Hepatocyte (in vitro differentiated cells): ENCODE results near the gene UBE2D4. TPM values are rescaled to one million over a fixed set of nuclear protein-coding genes. Genes with fewer than 3 reads are reported as not detected.
"Not testable (repeated sequence)": the region's sequence is repeated elsewhere in the genome, so short reads cannot be mapped to it uniquely, and the experiment has no call there.

Experiments
- DNase-seq: peaks from one replicate; pipeline ENCODE4 v3.0.0-alpha.2; 2016; ENCODE audit warnings: low spot score
- H2AFZ ChIP-seq: fragments of 200-600 bp; sonication (generic); 2 replicates; pipeline ENCODE4 v1.6.0; 2016; ENCODE audit warnings: antibody characterized with exemption, mild to moderate bottlenecking
- H3K27ac ChIP-seq: fragments of 200-600 bp; sonication (generic); 2 replicates; pipeline ENCODE4 v1.5.1; 2016; ENCODE audit warnings: mild to moderate bottlenecking
- H3K27me3 ChIP-seq: fragments of 200-600 bp; sonication (generic); 2 replicates; pipeline ENCODE4 v1.6.1; 2016
- H3K36me3 ChIP-seq: fragments of 200-600 bp; sonication (generic); replicated peaks from 2 replicates; pipeline ENCODE4 v1.5.1; 2016; ENCODE audit warnings: low read depth; ENCODE audit not compliant: insufficient read depth
- H3K4me1 ChIP-seq: fragments of 200-600 bp; sonication (generic); 2 replicates; pipeline ENCODE4 v1.5.1; 2016; ENCODE audit warnings: mild to moderate bottlenecking, moderate library complexity; ENCODE audit not compliant: insufficient read depth
- H3K4me2 ChIP-seq: fragments of 200-600 bp; sonication (generic); 2 replicates; pipeline ENCODE4 v1.6.0; 2016
- H3K4me3 ChIP-seq: fragments of 200-600 bp; sonication (generic); 2 replicates; pipeline ENCODE4 v1.5.1; 2016; ENCODE audit warnings: mild to moderate bottlenecking
- H3K79me2 ChIP-seq: fragments of 200-600 bp; sonication (generic); 2 replicates; pipeline ENCODE4 v1.6.0; 2017; ENCODE audit warnings: mild to moderate bottlenecking
- H3K9me2 ChIP-seq: fragments of 200-600 bp; sonication (generic); replicated peaks from 2 replicates; pipeline ENCODE4 v1.6.0; 2017; ENCODE audit warnings: mild to moderate bottlenecking; ENCODE audit not compliant: insufficient read depth
- H3K9me3 ChIP-seq: fragments of 200-600 bp; sonication (generic); 2 replicates; pipeline ENCODE4 v1.5.1; 2016; ENCODE audit warnings: low read depth, mild to moderate bottlenecking
- H4K20me1 ChIP-seq: fragments of 200-600 bp; sonication (generic); 2 replicates; pipeline ENCODE4 v1.6.0; 2016; ENCODE audit warnings: mild to moderate bottlenecking; ENCODE audit not compliant: insufficient read depth, poor library complexity, severe bottlenecking
- WGBS: methylation state at CpG from one replicate; pipeline ENCODE4 v1.1.6; 2016; ENCODE audit warnings: low lambda C conversion rate; ENCODE audit errors: missing lambda C conversion rate; 5-methylcytosine and 5-hydroxymethylcytosine counted together
- polyA plus RNA-seq: library from polyadenylated mRNA; unstranded; fragments of >200 nt; fragmentation: Nextera tagmentation; extraction: Ambion mirVana; gene quantifications from 2 replicates; pipeline ENCODE4 v1.2.1, GENCODE V29; 2016
- total RNA-seq: library from RNA; depleted of rRNA; stranded (reverse); fragments of >200 nt; gene quantifications from 2 replicates; pipeline ENCODE4 v1.2.3, GENCODE V29; 2014
- TF ChIP-seq, protein P1 (sequence below): fragments of 200-600 bp; sonication (generic); IDR thresholded peaks from 2 replicates; pipeline ENCODE4 v1.5.1; 2016; ENCODE audit warnings: antibody characterized with exemption, mild to moderate bottlenecking; ENCODE audit not compliant: poor library complexity

The UBE2D4 gene
- total and polyA plus RNA-seq, 2 experiments from 2014 or later = 16.7 to 22.7 TPM

DNA sequence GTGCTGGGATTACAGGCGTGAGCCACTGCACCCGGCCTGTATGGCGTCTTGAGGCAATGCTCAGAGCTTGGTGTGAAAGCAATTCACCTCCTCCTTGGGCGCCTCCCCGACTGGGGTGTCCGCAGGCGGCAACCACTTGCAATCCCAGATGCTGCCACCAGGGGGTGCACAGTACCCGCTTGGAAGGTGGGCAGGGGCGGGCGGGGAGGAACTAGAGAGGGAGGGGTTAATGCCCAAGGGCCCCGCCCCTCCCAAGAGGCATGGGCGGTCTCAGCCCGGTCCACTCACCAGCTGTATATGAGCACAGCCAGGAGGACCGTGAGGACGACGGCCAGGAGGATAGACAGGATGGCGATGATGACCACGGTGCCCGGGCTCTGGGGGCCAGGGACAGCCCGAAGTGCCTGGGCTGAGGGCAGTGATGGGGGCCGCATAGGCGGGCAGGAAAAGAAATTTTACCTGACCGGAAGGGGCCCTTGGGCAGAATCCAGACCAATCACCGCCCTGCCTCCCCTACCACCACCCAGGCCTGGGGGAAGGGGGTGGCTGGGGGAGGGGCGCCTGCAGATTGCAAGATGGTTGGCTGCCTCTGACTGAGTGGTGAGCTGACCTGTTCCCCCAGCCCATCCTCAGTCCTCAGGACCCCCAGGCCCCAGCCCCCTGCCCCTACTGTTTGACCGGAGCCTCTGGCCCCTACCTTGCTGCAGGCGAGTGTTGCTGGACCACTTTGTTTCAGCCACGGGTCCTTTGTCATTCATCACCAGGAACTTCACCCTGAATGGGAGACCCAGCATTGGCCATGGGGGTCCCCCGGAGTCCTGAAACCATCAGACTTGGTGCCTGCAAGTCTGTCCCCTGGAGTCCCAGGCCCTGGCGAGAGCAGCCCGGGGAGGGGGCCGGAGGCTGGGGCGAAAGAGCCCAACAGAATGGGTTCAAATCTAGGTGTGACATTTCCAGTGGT lies 59.9 kb downstream of the UBE2D4 start:
- peak overlapping the region; percentile 71 for H3K4me2 ChIP-seq
- not testable (repeated sequence) for H3K4me3 ChIP-seq, H3K4me1 ChIP-seq, H3K79me2 ChIP-seq, H3K27ac ChIP-seq, H4K20me1 ChIP-seq, H3K9me3 ChIP-seq, H2AFZ ChIP-seq, H3K36me3 ChIP-seq, H3K9me2 ChIP-seq, H3K27me3 ChIP-seq
- peak; percentile 71 for DNase-seq
- WGBS = 32% methylated on average over 24 of the region's 33 CpGs
- TF ChIP-seq, protein P1, sequence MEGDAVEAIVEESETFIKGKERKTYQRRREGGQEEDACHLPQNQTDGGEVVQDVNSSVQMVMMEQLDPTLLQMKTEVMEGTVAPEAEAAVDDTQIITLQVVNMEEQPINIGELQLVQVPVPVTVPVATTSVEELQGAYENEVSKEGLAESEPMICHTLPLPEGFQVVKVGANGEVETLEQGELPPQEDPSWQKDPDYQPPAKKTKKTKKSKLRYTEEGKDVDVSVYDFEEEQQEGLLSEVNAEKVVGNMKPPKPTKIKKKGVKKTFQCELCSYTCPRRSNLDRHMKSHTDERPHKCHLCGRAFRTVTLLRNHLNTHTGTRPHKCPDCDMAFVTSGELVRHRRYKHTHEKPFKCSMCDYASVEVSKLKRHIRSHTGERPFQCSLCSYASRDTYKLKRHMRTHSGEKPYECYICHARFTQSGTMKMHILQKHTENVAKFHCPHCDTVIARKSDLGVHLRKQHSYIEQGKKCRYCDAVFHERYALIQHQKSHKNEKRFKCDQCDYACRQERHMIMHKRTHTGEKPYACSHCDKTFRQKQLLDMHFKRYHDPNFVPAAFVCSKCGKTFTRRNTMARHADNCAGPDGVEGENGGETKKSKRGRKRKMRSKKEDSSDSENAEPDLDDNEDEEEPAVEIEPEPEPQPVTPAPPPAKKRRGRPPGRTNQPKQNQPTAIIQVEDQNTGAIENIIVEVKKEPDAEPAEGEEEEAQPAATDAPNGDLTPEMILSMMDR = peak; percentile 63

DNA sequence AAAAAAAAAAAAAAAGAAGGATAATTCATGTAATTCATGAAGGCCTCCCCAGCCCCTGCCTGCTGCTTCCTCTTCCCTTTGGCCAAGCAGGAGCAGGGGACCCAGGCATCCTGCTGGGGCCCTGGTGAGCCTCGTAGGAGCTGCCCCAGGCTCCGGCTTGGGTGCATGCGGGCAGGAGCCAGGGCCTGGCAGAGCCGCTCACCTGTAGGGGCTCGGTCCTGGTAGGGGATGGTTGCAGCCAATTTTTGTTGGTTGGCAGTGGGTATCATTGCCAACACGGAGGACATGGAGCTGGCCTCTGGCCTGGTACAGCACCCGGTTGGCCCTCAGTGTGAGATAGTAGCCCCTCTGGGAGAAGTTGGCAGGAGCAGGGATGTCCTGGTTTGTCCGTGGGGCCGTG lies 61.2 kb downstream of the UBE2D4 start:
- not testable (repeated sequence) for DNase-seq, H3K9me3 ChIP-seq, H3K27me3 ChIP-seq, H3K4me2 ChIP-seq, H3K27ac ChIP-seq, H3K4me3 ChIP-seq, H3K4me1 ChIP-seq, H3K79me2 ChIP-seq, H3K9me2 ChIP-seq, H2AFZ ChIP-seq, H3K36me3 ChIP-seq, H4K20me1 ChIP-seq
- 100% methylated on average over 8 of the region's 9 CpGs for WGBS

DNA sequence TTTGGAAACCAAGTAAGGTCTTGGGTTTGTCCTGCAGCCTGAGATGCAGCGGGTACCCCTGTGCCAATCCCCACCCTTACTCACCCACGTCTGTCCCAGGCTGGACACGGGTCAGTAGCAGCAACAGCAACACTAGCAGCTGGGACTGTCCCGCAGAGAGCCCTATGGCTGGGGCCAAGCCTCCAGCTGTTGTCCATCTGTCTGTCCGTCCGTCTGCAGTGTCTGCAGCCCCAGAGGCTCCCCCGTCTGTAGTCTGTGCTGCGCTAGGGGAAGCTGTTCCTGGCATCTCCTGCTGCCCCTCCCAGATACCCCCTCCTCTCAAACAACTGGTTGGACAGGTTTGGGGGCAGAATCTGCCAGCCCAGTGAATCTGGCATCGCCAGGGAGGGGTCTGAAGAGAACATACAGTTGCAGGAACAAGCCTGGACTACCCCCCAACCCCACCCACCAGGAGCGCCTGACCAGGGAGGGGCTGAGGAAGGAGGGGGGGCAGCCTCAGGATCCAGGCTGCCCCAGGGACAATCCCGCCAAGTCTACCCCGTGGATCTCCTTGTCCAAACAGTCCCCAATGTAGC lies 63.9 kb downstream of the UBE2D4 start:
- not testable (repeated sequence) for H2AFZ ChIP-seq, H3K36me3 ChIP-seq, H3K27ac ChIP-seq, H3K4me2 ChIP-seq, H3K9me3 ChIP-seq, H4K20me1 ChIP-seq, H3K9me2 ChIP-seq, H3K4me3 ChIP-seq, H3K4me1 ChIP-seq, H3K79me2 ChIP-seq, DNase-seq, H3K27me3 ChIP-seq
- 87% methylated on average over 12 of the region's 12 CpGs for WGBS

DNA sequence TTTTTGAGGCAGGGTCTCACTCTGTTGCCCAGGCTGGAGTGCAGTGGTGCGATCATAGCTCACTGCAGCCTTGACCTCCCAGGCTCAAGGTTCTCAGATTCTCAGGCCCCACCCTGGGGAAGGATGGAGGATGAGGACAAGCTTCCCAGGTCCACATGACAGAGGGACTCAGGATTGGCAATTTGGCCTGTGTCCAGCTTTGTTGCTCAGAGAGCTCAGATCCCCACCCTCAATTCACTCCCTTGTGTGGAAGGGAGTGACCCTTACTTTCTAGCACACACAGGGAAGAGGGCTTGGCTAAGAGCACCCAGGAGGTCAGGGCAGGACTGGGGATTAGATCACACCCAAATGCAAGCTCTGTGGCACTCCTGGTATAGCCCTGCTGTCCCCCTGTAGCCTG lies 64.6 kb downstream of the UBE2D4 start:
- not testable (repeated sequence) for H3K4me2 ChIP-seq, H3K79me2 ChIP-seq, H3K9me2 ChIP-seq, H2AFZ ChIP-seq, H3K4me1 ChIP-seq, H3K9me3 ChIP-seq, H3K27me3 ChIP-seq, H4K20me1 ChIP-seq, H3K27ac ChIP-seq, H3K36me3 ChIP-seq, DNase-seq, H3K4me3 ChIP-seq
- WGBS = 100% methylated on average over 1 of the region's 1 CpG

DNA sequence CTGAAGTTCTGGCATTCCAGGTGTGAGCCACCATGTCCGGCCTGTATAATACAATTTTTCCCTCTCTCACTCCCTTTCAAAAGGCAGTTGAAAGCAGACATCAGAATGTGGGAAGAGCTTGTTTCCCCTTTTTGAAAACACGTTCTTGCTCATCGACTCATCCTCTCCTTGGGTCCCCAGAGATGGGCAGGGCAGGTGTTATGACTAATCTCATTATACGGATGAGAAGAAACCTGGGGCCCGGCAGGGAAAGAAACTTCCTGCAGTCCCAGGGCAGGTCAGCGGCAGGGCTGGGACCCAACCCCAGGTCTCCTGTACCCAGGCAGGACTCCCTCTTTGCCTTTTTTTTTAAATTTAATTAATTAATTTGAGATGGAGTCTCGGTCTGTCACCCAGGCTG lies 66.7 kb downstream of the UBE2D4 start:
- H3K9me2 ChIP-seq, H3K4me3 ChIP-seq, DNase-seq, H3K79me2 ChIP-seq, H4K20me1 ChIP-seq, H3K4me1 ChIP-seq, H2AFZ ChIP-seq, H3K27ac ChIP-seq, H3K36me3 ChIP-seq, H3K4me2 ChIP-seq, H3K27me3 ChIP-seq, H3K9me3 ChIP-seq: not testable (repeated sequence)
- WGBS = 86% methylated on average over 7 of the region's 7 CpGs

DNA sequence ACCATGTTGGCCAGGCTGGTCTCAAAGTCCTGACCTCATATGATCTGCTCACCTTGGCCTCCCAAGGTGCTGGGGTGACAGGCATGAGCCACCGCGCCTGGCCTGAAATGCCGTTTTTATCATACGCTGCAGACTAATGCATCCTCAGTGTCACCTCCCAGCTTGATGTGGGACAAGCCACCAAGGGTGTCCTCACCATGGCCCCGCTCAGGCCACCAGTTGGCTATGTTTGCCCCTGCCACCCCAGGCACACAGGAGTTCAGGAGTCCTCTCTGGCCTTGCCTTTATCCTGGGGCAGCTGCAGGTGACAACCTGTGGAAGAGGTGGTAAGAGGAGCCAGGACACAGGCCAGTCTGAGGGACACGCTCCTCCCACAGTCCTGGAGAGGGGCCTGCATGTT lies 68.4 kb downstream of the UBE2D4 start:
- DNase-seq, H3K9me2 ChIP-seq, H3K27ac ChIP-seq, H3K4me2 ChIP-seq, H2AFZ ChIP-seq, H4K20me1 ChIP-seq, H3K4me1 ChIP-seq, H3K36me3 ChIP-seq, H3K4me3 ChIP-seq, H3K9me3 ChIP-seq, H3K79me2 ChIP-seq, H3K27me3 ChIP-seq: not testable (repeated sequence)
- WGBS = 98% methylated on average over 5 of the region's 6 CpGs

DNA sequence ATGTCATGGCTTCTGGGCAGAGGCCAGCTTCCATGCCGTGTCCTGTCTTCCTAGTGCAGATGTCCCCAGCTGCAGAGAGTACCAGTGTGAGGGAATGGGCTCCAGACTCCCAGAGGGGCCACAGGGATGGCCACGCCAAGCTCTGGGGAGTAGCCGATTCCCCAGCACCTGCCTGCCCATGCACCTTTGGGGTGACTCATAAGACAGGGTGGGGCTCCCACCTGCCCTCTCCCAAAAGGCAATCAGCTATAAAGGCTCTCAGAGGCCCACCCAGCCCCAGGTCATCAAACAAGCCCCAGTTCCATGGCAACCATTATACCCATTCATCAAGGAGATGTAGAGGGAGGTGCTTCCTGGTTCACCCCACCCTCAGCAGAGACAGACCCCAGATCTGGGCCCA lies 71.3 kb downstream of the UBE2D4 start, which contains the start of gene SPDYE1:
TSS of gene SPDYE1 (plus strand) at position 366 of the 400 bp plus-strand sequence. CDS start 2,053 bp downstream, outside the sequence.
- not testable (repeated sequence) for H3K4me2 ChIP-seq, H3K36me3 ChIP-seq, H3K27ac ChIP-seq, H3K4me1 ChIP-seq, H2AFZ ChIP-seq, H4K20me1 ChIP-seq, H3K27me3 ChIP-seq, H3K4me3 ChIP-seq, DNase-seq, H3K9me2 ChIP-seq, H3K79me2 ChIP-seq, H3K9me3 ChIP-seq
- WGBS = 100% methylated on average over 3 of the region's 3 CpGs
